GM12872 (cell line): Measurements from ENCODE around the gene AK2.
A peak's percentile ranks its signal among the peaks of the same experiment; 100 is the strongest.

Source experiments
- TF ChIP-seq, protein P1 (sequence below): IDR thresholded peaks from 3 replicates; pipeline ENCODE4 v1.5.1; 2011; ENCODE audit warnings: low read depth, mild to moderate bottlenecking, low read length, moderate library complexity; ENCODE audit not compliant: insufficient read depth

The AK2 gene

DNA sequence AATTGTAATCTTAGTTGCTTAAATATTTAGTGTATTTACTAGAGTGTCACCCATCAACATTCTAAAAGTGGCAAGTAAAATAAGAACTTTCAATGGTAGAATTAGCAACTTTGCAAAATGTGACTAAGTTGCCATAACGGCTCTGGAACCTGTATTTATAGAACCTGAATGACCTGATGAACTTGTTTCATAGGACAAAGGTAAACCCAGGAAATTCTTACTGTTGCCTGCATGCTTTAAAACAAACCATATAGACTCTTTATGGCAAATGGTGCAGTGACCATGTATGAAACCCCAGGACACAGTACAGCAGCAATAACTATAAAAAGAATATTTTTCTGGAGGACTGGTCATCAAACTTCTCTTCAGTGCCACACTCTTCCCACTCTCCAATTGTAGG is 22.9 kb downstream of the AK2 start:
- TF ChIP-seq, protein P1, sequence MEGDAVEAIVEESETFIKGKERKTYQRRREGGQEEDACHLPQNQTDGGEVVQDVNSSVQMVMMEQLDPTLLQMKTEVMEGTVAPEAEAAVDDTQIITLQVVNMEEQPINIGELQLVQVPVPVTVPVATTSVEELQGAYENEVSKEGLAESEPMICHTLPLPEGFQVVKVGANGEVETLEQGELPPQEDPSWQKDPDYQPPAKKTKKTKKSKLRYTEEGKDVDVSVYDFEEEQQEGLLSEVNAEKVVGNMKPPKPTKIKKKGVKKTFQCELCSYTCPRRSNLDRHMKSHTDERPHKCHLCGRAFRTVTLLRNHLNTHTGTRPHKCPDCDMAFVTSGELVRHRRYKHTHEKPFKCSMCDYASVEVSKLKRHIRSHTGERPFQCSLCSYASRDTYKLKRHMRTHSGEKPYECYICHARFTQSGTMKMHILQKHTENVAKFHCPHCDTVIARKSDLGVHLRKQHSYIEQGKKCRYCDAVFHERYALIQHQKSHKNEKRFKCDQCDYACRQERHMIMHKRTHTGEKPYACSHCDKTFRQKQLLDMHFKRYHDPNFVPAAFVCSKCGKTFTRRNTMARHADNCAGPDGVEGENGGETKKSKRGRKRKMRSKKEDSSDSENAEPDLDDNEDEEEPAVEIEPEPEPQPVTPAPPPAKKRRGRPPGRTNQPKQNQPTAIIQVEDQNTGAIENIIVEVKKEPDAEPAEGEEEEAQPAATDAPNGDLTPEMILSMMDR, result no peak

GRCh38 chr1:33012165-33012564 is 24.5 kb downstream of the AK2 start:
- TF ChIP-seq, protein P1, result no peak

DNA sequence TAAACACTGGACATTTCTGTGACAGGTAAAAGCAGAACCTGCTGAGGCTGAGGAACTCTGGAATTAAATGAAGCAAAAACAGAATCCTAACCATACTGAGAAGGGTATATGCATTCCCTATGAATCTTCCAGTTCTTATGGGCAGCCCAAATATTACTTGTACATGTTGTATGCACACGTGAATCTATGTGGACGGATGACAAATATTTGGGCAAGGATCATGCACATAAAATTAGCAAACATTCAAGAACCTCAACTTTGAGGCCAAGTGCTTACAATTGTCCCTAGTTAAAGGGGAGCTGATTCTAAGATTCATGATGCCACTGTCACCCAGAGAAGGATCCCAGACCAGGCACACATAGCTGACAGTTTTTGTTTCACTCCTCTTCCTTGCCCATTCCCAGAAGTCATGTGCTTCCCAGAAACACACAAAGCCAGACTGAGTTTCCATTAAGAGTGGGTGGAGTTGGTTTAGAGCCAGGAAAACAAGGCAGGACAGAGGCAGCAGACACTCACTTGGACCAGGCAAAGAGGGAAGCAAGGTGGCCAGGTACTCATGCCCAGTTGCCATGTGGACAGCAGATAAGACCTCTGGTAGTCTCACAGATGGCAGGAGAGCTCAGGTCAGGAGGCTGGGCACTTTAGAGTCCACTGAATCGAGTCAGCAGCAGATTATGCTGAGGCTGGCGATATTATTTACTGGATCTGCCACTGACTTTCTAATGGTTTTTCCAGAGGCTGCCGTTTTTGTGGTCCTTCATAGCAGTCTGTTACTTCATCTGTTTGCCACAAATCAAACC is 25.6 kb downstream of the AK2 start:
- TF ChIP-seq, protein P1, result no peak

- TF ChIP-seq, protein P1, result no peak
These were observed 27.1 kb downstream of the AK2 start for GRCh38 chr1:33009561-33009960.

GRCh38 chr1:33008051-33008914 is 28.4 kb downstream of the AK2 start:
- TF ChIP-seq, protein P1, result no peak

DNA sequence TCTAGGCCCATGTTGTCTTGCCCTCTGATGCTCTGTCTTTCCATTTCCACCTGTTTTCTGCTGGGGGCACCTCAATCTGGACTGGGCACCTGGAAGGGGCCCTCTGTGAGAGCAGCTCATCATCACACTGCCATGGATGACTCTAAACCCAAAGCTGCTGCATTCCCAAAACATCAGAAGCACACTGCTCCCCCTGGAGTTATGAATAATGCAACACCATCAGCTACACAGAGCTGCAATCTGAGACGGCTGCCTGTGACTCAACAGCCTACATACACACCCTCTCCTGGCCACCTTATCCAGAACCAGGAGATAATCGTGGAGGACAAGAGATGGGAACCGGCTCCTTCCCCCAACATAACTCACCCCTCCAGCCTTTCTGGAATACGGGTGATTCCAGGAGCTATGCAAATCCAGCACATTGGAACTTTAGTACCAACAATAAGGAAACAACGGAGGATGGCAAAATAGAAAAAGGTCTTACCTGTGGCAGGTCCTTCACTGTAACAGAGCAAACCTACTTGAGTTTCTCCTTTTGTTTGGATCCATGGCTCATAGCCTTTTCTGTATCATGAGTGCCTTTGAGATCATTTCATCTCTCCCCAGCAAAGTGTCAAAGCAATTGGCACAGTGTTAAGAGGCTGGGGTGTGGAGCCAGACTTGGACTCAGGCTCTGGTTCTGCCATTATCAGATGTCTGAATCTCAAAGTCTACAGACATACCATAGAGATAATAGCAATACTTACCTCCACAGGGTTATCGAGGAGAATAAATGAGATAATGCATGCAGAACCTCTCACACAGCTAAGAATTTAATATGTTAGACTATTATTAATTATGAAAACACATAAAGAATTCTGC is 29.3 kb downstream of the AK2 start:
- TF ChIP-seq, protein P1, result peak; percentile 30; the same call in 1 of the 3 replicates
